ENCODE data around the gene SERPINB7.

- no peak for TF ChIP-seq CHD2 (IDR thresholded peaks at IDR 0.05; ENCODE audit: low read length, partially characterized antibody)
- no peak for TF ChIP-seq MAX (IDR thresholded peaks at IDR 0.05; ENCODE audit: low read depth)
- TF ChIP-seq CTCF (IDR thresholded peaks at IDR 0.05) = no peak
- TF ChIP-seq NRF1 (IDR thresholded peaks at IDR 0.05; ENCODE audit: low read depth, low read length) = no peak
- TF ChIP-seq GATA2 (CRISPR knock-in tag; IDR thresholded peaks at IDR 0.05) = no peak
- no peak for TF ChIP-seq EZH2phosphoT487 (IDR thresholded peaks at IDR 0.05; ENCODE audit: borderline replicate concordance, low read depth)
- no peak for TF ChIP-seq REST (IDR thresholded peaks at IDR 0.05; ENCODE audit: low read depth, low read length)
- no peak for TF ChIP-seq RAD21 (IDR thresholded peaks at IDR 0.05; ENCODE audit: low read length)
- TF ChIP-seq MEF2A (IDR thresholded peaks at IDR 0.05; ENCODE audit: borderline replicate concordance, low read depth) = no peak
- TF ChIP-seq, protein P1, sequence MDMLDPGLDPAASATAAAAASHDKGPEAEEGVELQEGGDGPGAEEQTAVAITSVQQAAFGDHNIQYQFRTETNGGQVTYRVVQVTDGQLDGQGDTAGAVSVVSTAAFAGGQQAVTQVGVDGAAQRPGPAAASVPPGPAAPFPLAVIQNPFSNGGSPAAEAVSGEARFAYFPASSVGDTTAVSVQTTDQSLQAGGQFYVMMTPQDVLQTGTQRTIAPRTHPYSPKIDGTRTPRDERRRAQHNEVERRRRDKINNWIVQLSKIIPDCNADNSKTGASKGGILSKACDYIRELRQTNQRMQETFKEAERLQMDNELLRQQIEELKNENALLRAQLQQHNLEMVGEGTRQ (IDR thresholded peaks at IDR 0.05; ENCODE audit: borderline replicate concordance, low read depth, low read length) = no peak
- TF ChIP-seq POLR2AphosphoS5 (IDR thresholded peaks at IDR 0.05; ENCODE audit: low read depth, low read length) = no peak
These were observed 67.8 kb downstream of the SERPINB7 start for GRCh38 chr18:63843008-63843407.

All from SK-N-SH (cell line).